ENCODE measurements around the gene EFNA4. TPM values are rescaled to one million over a fixed set of nuclear protein-coding genes. Genes with fewer than 3 reads are reported as not detected.

The EFNA4 gene
- polyA plus RNA-seq, 2 of the 4 experiments (the other 2 are of a cell fraction) = 3.1 to 8.7 TPM

DNA sequence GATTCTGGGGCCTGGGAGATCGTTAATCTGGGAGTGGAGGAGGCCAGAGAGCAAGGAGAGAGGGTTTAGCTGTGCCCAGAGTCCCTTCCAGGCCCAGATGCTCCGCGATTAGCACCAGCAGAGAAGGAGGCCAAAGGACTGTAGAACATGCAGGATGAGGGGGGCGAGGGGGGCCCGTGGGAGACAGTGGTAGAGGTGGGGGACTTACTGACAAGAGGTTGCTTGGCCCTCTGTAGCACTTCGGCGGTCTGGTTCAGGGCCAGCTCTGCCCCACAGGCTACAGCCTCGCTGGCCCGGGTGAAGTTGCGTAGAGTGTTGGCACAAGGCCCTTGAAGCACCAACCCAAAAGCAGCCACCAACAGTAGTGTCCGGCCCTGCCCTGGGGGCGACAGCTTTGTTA, 30.7 kb upstream of the EFNA4 start:
- 76% methylated on average over 12 of the region's 12 CpGs for WGBS (ENCODE audit: missing lambda C conversion rate)
- Histone ChIP-seq H3K4me3 (no peak overlapping the region), H3K27ac (no peak overlapping the region), H3K4me2 (no peak overlapping the region), H3K9me3 (no peaks in the 10 kb centered on the region), H3K4me1 (peaks cover 2% of the 10 kb centered on the region)
- no peak for ATAC-seq
- POLR2A ChIA-PET = no interaction called here
- no peak for FAIRE-seq
- CTCF ChIA-PET = interaction anchor here (1.8 kb wide), 1 partner anchor 52 kb away, joined by 6 read pairs; no protein-coding TSS in a partner anchor
- TF ChIP-seq, protein P1, sequence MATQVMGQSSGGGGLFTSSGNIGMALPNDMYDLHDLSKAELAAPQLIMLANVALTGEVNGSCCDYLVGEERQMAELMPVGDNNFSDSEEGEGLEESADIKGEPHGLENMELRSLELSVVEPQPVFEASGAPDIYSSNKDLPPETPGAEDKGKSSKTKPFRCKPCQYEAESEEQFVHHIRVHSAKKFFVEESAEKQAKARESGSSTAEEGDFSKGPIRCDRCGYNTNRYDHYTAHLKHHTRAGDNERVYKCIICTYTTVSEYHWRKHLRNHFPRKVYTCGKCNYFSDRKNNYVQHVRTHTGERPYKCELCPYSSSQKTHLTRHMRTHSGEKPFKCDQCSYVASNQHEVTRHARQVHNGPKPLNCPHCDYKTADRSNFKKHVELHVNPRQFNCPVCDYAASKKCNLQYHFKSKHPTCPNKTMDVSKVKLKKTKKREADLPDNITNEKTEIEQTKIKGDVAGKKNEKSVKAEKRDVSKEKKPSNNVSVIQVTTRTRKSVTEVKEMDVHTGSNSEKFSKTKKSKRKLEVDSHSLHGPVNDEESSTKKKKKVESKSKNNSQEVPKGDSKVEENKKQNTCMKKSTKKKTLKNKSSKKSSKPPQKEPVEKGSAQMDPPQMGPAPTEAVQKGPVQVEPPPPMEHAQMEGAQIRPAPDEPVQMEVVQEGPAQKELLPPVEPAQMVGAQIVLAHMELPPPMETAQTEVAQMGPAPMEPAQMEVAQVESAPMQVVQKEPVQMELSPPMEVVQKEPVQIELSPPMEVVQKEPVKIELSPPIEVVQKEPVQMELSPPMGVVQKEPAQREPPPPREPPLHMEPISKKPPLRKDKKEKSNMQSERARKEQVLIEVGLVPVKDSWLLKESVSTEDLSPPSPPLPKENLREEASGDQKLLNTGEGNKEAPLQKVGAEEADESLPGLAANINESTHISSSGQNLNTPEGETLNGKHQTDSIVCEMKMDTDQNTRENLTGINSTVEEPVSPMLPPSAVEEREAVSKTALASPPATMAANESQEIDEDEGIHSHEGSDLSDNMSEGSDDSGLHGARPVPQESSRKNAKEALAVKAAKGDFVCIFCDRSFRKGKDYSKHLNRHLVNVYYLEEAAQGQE (IDR thresholded peaks at IDR 0.05) = no peak
- no peak for TF ChIP-seq ZSCAN20 (CRISPR knock-in tag; IDR thresholded peaks at IDR 0.05)
- TF ChIP-seq, protein P2, sequence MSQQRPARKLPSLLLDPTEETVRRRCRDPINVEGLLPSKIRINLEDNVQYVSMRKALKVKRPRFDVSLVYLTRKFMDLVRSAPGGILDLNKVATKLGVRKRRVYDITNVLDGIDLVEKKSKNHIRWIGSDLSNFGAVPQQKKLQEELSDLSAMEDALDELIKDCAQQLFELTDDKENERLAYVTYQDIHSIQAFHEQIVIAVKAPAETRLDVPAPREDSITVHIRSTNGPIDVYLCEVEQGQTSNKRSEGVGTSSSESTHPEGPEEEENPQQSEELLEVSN (IDR thresholded peaks at IDR 0.05; ENCODE audit: borderline replicate concordance, low read depth) = no peak
- no peak for TF ChIP-seq KDM1A (IDR thresholded peaks at IDR 0.05; ENCODE audit: low read depth)
- TF ChIP-seq RAD21 (conservative IDR thresholded peaks at IDR 0.05 in 1 of 2, IDR thresholded peaks at IDR 0.05 in 1 of 2) = no peak
- no peak for TF ChIP-seq FOSL2 (IDR thresholded peaks at IDR 0.05)
- no peak for TF ChIP-seq FOSL2 (CRISPR knock-in tag; IDR thresholded peaks at IDR 0.05)
- no peak for TF ChIP-seq SMC3 (IDR thresholded peaks at IDR 0.05)
- TF ChIP-seq JUN (IDR thresholded peaks at IDR 0.05) = no peak
- TF ChIP-seq CHD4 (IDR thresholded peaks at IDR 0.05; ENCODE audit: borderline replicate concordance) = no peak
- no peak for TF ChIP-seq MAZ (IDR thresholded peaks at IDR 0.05; ENCODE audit: borderline replicate concordance, low read depth, low read length)
- no peak for TF ChIP-seq RCOR1 (IDR thresholded peaks at IDR 0.05; ENCODE audit: low read depth, low read length)
- TF ChIP-seq ZC3H11A (IDR thresholded peaks at IDR 0.05) = no peak
- TF ChIP-seq PHF8 (IDR thresholded peaks at IDR 0.05; ENCODE audit: borderline replicate concordance, low read depth) = no peak
- TF ChIP-seq KDM5A (IDR thresholded peaks at IDR 0.05) = no peak
- no peak for TF ChIP-seq MYC (IDR thresholded peaks at IDR 0.05; ENCODE audit: borderline replicate concordance, low read length)
- TF ChIP-seq RARB (CRISPR knock-in tag; IDR thresholded peaks at IDR 0.05) = no peak
- no peak for TF ChIP-seq CHD2 (IDR thresholded peaks at IDR 0.05; ENCODE audit: low read length, partially characterized antibody)
- DNase-seq (ENCODE audit: low read depth in 1 of 2, low spot score in 1 of 2) = no peak

DNA sequence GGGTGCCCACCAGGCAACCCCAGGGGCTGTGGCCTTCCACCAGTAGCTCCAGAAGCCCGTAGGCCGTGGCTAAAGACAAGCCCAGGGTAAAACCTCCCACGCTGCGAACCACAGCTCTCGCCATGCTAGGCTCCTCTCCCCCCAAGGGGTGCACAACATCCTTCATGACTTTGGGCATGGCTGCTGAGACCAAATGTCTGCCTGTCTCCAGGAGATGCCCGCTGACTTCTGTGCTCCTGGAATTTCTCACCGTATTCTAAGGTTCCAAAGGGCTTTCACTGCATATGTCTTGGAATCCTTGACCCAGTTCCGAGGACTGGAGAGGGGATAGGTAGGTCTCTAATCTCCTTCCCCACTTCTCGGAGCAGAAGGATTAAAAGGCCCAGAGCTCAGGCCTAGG, 30.0 kb upstream of the EFNA4 start, which contains the start of the genes DCST1 and DCST2:
Gene DCST1 (plus strand): TSS at position 301 of the 400 bp plus-strand sequence. CDS start 213 bp downstream, outside the sequence.
Gene DCST2 (minus strand): TSS at position 258 of the 400 bp plus-strand sequence. CDS start 80 bp downstream, at position 178.
- ChIA-PET CTCF (interaction anchor here (1.8 kb wide), 1 partner anchor 52 kb away, joined by 6 read pairs; no protein-coding TSS in a partner anchor), POLR2A (no interaction called here)
- ATAC-seq (no peak), FAIRE-seq (no peak), DNase-seq (ENCODE audit: low read depth in 1 of 2, low spot score in 1 of 2) (no peak)
- no peak within 1 kb of the TSS for H3K4me2 ChIP-seq
- WGBS (ENCODE audit: missing lambda C conversion rate) = 90% methylated on average over 9 of the region's 9 CpGs
- H3K4me3 ChIP-seq = no peak within 1 kb of the TSS
- H3K27ac ChIP-seq = no peak within 1 kb of the TSS; a peak in 1 of 6 replicates
- H3K4me1 ChIP-seq = peaks cover 8% of the 10 kb centered on the region
- H3K9me3 ChIP-seq = no peaks in the 10 kb centered on the region
- TF ChIP-seq, protein P3, sequence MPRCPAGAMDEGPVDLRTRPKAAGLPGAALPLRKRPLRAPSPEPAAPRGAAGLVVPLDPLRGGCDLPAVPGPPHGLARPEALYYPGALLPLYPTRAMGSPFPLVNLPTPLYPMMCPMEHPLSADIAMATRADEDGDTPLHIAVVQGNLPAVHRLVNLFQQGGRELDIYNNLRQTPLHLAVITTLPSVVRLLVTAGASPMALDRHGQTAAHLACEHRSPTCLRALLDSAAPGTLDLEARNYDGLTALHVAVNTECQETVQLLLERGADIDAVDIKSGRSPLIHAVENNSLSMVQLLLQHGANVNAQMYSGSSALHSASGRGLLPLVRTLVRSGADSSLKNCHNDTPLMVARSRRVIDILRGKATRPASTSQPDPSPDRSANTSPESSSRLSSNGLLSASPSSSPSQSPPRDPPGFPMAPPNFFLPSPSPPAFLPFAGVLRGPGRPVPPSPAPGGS (IDR thresholded peaks at IDR 0.05) = no peak
- TF ChIP-seq BHLHE40 (IDR thresholded peaks at IDR 0.05; ENCODE audit: low read depth, low read length) (no peak), ESRRA (IDR thresholded peaks at IDR 0.05; ENCODE audit: borderline replicate concordance, low read length) (no peak), HOXB5 (CRISPR knock-in tag; IDR thresholded peaks at IDR 0.05) (no peak), HEYL (CRISPR knock-in tag; IDR thresholded peaks at IDR 0.05) (no peak), SMC3 (IDR thresholded peaks at IDR 0.05) (no peak), CEBPB (IDR thresholded peaks at IDR 0.05) (no peak), FOSB (CRISPR knock-in tag; IDR thresholded peaks at IDR 0.05) (no peak), HDAC2 (IDR thresholded peaks at IDR 0.05) (no peak), HOXB13 (CRISPR knock-in tag; IDR thresholded peaks at IDR 0.05; ENCODE audit: low read depth) (no peak)
- TF ChIP-seq, protein P4, sequence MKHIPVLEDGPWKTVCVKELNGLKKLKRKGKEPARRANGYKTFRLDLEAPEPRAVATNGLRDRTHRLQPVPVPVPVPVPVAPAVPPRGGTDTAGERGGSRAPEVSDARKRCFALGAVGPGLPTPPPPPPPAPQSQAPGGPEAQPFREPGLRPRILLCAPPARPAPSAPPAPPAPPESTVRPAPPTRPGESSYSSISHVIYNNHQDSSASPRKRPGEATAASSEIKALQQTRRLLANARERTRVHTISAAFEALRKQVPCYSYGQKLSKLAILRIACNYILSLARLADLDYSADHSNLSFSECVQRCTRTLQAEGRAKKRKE (CRISPR knock-in tag; IDR thresholded peaks at IDR 0.05; ENCODE audit: low read depth) = no peak
- TF ChIP-seq, protein P5, sequence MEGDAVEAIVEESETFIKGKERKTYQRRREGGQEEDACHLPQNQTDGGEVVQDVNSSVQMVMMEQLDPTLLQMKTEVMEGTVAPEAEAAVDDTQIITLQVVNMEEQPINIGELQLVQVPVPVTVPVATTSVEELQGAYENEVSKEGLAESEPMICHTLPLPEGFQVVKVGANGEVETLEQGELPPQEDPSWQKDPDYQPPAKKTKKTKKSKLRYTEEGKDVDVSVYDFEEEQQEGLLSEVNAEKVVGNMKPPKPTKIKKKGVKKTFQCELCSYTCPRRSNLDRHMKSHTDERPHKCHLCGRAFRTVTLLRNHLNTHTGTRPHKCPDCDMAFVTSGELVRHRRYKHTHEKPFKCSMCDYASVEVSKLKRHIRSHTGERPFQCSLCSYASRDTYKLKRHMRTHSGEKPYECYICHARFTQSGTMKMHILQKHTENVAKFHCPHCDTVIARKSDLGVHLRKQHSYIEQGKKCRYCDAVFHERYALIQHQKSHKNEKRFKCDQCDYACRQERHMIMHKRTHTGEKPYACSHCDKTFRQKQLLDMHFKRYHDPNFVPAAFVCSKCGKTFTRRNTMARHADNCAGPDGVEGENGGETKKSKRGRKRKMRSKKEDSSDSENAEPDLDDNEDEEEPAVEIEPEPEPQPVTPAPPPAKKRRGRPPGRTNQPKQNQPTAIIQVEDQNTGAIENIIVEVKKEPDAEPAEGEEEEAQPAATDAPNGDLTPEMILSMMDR (IDR thresholded peaks at IDR 0.05) = no peak
- TF ChIP-seq, protein P6, sequence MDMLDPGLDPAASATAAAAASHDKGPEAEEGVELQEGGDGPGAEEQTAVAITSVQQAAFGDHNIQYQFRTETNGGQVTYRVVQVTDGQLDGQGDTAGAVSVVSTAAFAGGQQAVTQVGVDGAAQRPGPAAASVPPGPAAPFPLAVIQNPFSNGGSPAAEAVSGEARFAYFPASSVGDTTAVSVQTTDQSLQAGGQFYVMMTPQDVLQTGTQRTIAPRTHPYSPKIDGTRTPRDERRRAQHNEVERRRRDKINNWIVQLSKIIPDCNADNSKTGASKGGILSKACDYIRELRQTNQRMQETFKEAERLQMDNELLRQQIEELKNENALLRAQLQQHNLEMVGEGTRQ (IDR thresholded peaks at IDR 0.05) = no peak

All from A549 (cell line).